ENCODE measurements around the gene MON1A. TPM values are rescaled to one million over a fixed set of nuclear protein-coding genes. Genes with fewer than 3 reads are reported as not detected.

Gene MON1A
- total and polyA plus RNA-seq, 4 donors: 4.6 to 9.5 (median 8.2) TPM

DNA sequence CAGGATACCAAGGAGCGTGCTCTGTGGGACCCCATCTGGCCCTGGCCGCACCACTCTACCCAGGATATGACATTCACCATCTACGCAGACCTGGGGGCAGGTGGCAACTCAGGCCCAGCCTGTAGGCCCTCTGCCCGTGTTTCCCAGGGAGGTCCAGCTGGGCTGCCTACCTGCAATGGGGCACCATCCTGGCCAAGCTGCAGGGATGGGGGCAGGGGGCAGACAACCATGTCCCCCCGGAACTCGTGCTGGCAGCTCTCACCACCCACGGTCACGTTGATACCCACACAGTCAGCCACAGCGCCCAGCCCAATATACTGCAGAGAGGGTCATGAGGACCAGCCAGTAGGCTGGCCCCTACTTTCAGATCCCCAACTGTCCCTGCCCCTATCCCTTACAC is 33.8 kb downstream of the MON1A start (continued):
- TF ChIP-seq, protein P1, sequence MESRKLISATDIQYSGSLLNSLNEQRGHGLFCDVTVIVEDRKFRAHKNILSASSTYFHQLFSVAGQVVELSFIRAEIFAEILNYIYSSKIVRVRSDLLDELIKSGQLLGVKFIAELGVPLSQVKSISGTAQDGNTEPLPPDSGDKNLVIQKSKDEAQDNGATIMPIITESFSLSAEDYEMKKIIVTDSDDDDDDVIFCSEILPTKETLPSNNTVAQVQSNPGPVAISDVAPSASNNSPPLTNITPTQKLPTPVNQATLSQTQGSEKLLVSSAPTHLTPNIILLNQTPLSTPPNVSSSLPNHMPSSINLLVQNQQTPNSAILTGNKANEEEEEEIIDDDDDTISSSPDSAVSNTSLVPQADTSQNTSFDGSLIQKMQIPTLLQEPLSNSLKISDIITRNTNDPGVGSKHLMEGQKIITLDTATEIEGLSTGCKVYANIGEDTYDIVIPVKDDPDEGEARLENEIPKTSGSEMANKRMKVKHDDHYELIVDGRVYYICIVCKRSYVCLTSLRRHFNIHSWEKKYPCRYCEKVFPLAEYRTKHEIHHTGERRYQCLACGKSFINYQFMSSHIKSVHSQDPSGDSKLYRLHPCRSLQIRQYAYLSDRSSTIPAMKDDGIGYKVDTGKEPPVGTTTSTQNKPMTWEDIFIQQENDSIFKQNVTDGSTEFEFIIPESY (IDR thresholded peaks at IDR 0.05): no peak

- WGBS: 90% methylated on average over 10 of the region's 10 CpGs
- Histone ChIP-seq H3K4me3 (ENCODE audit: low read depth in 1 of 3, low read length in 3 of 3) (no peak overlapping the region), H3K9ac (ENCODE audit: low read depth in 1 of 2, low read length in 2 of 2) (no peak overlapping the region), H3K4me1 (ENCODE audit: control insufficient read depth in 4 of 4, insufficient read depth in 4 of 4, low read length in 3 of 4) (no peaks in the 10 kb centered on the region), H3K27me3 (ENCODE audit: control insufficient read depth in 4 of 4, insufficient read depth in 4 of 4, low read length in 3 of 4) (no peaks in the 10 kb centered on the region), H3K27ac (ENCODE audit: low read depth in 1 of 2, low read length in 2 of 2) (no peak overlapping the region), H3K36me3 (ENCODE audit: control insufficient read depth in 4 of 4, insufficient read depth in 3 of 4, low read depth in 1 of 4, low read length in 3 of 4) (no peaks in the 10 kb centered on the region), H3K9me3 (ENCODE audit: control insufficient read depth in 4 of 4, low read length in 3 of 4) (no peaks in the 10 kb centered on the region)
- no peak for DNase-seq (ENCODE audit: low spot score)
- TF ChIP-seq, protein P1 (IDR thresholded peaks at IDR 0.05): no peak
- TF ChIP-seq JUND (IDR thresholded peaks at IDR 0.05): no peak
- TF ChIP-seq YY1 (IDR thresholded peaks at IDR 0.05): no peak
- no peak for TF ChIP-seq TAF1 (conservative IDR thresholded peaks at IDR 0.05)
- no peak for TF ChIP-seq GABPA (IDR thresholded peaks at IDR 0.05 in 1 of 2, conservative IDR thresholded peaks at IDR 0.05 in 1 of 2)
- no peak for TF ChIP-seq FOXA1 (IDR thresholded peaks at IDR 0.05)
- no peak for TF ChIP-seq EGR1 (IDR thresholded peaks at IDR 0.05; ENCODE audit: low read depth in 2 of 2)
- TF ChIP-seq, protein P2, sequence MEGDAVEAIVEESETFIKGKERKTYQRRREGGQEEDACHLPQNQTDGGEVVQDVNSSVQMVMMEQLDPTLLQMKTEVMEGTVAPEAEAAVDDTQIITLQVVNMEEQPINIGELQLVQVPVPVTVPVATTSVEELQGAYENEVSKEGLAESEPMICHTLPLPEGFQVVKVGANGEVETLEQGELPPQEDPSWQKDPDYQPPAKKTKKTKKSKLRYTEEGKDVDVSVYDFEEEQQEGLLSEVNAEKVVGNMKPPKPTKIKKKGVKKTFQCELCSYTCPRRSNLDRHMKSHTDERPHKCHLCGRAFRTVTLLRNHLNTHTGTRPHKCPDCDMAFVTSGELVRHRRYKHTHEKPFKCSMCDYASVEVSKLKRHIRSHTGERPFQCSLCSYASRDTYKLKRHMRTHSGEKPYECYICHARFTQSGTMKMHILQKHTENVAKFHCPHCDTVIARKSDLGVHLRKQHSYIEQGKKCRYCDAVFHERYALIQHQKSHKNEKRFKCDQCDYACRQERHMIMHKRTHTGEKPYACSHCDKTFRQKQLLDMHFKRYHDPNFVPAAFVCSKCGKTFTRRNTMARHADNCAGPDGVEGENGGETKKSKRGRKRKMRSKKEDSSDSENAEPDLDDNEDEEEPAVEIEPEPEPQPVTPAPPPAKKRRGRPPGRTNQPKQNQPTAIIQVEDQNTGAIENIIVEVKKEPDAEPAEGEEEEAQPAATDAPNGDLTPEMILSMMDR (IDR thresholded peaks at IDR 0.05; ENCODE audit: low read depth, low read length, missing input control): no peak
- TF ChIP-seq, protein P3, sequence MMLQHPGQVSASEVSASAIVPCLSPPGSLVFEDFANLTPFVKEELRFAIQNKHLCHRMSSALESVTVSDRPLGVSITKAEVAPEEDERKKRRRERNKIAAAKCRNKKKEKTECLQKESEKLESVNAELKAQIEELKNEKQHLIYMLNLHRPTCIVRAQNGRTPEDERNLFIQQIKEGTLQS (IDR thresholded peaks at IDR 0.05): no peak
Observed at GRCh38 chr3:49889296-49889695, 40.3 kb downstream of the MON1A start.

GRCh38 chr3:49886922-49887265 is 42.7 kb downstream of the MON1A start:
- Histone ChIP-seq H3K9ac (ENCODE audit: low read depth in 1 of 2, low read length in 2 of 2) (no peak overlapping the region), H3K27me3 (ENCODE audit: control insufficient read depth in 4 of 4, insufficient read depth in 4 of 4, low read length in 3 of 4) (no peaks in the 10 kb centered on the region), H3K4me1 (ENCODE audit: control insufficient read depth in 4 of 4, insufficient read depth in 4 of 4, low read length in 3 of 4) (peaks cover 0 to 4% (median 0%) of the 10 kb centered on the region in 4 donors), H3K36me3 (ENCODE audit: control insufficient read depth in 4 of 4, insufficient read depth in 3 of 4, low read depth in 1 of 4, low read length in 3 of 4) (no peaks in the 10 kb centered on the region), H3K9me3 (ENCODE audit: control insufficient read depth in 4 of 4, low read length in 3 of 4) (no peaks in the 10 kb centered on the region), H3K27ac (ENCODE audit: low read depth in 1 of 2, low read length in 2 of 2) (no peak overlapping the region), H3K4me3 (ENCODE audit: low read depth in 1 of 3, low read length in 3 of 3) (no peak overlapping the region)
- TF ChIP-seq, protein P4, sequence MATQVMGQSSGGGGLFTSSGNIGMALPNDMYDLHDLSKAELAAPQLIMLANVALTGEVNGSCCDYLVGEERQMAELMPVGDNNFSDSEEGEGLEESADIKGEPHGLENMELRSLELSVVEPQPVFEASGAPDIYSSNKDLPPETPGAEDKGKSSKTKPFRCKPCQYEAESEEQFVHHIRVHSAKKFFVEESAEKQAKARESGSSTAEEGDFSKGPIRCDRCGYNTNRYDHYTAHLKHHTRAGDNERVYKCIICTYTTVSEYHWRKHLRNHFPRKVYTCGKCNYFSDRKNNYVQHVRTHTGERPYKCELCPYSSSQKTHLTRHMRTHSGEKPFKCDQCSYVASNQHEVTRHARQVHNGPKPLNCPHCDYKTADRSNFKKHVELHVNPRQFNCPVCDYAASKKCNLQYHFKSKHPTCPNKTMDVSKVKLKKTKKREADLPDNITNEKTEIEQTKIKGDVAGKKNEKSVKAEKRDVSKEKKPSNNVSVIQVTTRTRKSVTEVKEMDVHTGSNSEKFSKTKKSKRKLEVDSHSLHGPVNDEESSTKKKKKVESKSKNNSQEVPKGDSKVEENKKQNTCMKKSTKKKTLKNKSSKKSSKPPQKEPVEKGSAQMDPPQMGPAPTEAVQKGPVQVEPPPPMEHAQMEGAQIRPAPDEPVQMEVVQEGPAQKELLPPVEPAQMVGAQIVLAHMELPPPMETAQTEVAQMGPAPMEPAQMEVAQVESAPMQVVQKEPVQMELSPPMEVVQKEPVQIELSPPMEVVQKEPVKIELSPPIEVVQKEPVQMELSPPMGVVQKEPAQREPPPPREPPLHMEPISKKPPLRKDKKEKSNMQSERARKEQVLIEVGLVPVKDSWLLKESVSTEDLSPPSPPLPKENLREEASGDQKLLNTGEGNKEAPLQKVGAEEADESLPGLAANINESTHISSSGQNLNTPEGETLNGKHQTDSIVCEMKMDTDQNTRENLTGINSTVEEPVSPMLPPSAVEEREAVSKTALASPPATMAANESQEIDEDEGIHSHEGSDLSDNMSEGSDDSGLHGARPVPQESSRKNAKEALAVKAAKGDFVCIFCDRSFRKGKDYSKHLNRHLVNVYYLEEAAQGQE (IDR thresholded peaks at IDR 0.05): no peak
- TF ChIP-seq RXRA (IDR thresholded peaks at IDR 0.05) (no peak), NR2F2 (IDR thresholded peaks at IDR 0.05) (no peak), FOXA2 (IDR thresholded peaks at IDR 0.05) (no peak), GABPA (IDR thresholded peaks at IDR 0.05 in 1 of 2, conservative IDR thresholded peaks at IDR 0.05 in 1 of 2) (no peak)
- DNase-seq (ENCODE audit: low spot score): no peak

All from liver (tissue), 9 donors.